ENCODE measurements around the gene TMEM115. TPM values are rescaled to one million over a fixed set of nuclear protein-coding genes. Genes with fewer than 3 reads are reported as not detected.

The TMEM115 gene
- total RNA-seq, 1 experiment from 2014 or later: 17.3 TPM

- Histone ChIP-seq H3K27ac (ENCODE audit: low read depth, low read length, poor library complexity, severe bottlenecking) (no peak overlapping the region), H3K9me3 (ENCODE audit: low read depth, low read length, poor library complexity, severe bottlenecking) (no peaks in the 10 kb centered on the region), H3K4me3 (ENCODE audit: low read depth, low read length, poor library complexity, severe bottlenecking) (no peak overlapping the region), H3K4me1 (ENCODE audit: insufficient read depth, low read length, poor library complexity, severe bottlenecking) (peaks cover 11% of the 10 kb centered on the region), H3K27me3 (replicated peaks; ENCODE audit: insufficient read depth, low read depth, low read length, poor library complexity) (no peaks in the 10 kb centered on the region), H3K36me3 (ENCODE audit: insufficient read depth, low read length, poor library complexity, severe bottlenecking) (no peaks in the 10 kb centered on the region)
- ChIA-PET POLR2A (ENCODE audit: low non-redundant PET) (no interaction called here), CTCF (interaction anchor here (0.6 to 0.7 kb wide), 2 partner anchors 195 to 979 kb away, joined by 3 to 5 read pairs; no protein-coding TSS in a partner anchor)
- intact Hi-C loops (cut with micrococcal nuclease; ENCODE audit: unreplicated experiment): loop anchor here (2.0 kb wide), 1 partner anchor 204 kb away; no protein-coding TSS in a partner anchor
- no TSS peak for BruUV-seq (replicated peaks)
- peak; percentile 68 for DNase-seq (ENCODE audit: low spot score)
- TF ChIP-seq EZH2 (IDR thresholded peaks at IDR 0.05; ENCODE audit: borderline replicate concordance, low read depth, low read length, poor library complexity, severe bottlenecking): no peak
- TF ChIP-seq CTCF (conservative IDR thresholded peaks at IDR 0.05; ENCODE audit: low read depth, low read length): peak; percentile 60
These were observed 12.0 kb downstream of the TMEM115 start for GRCh38 chr3:50347187-50347813.

GRCh38 chr3:50345586-50346234, 13.6 kb downstream of the TMEM115 start, which contains the start of gene ZMYND10:
ZMYND10 (minus strand) TSS chr3:50345732; CDS start chr3:50345579, 153 bp downstream.
- Histone ChIP-seq H3K27ac (ENCODE audit: low read depth, low read length, poor library complexity, severe bottlenecking) (no peak within 1 kb of the TSS), H3K36me3 (ENCODE audit: insufficient read depth, low read length, poor library complexity, severe bottlenecking) (no peaks in the 10 kb centered on the region), H3K4me3 (ENCODE audit: low read depth, low read length, poor library complexity, severe bottlenecking) (peak within 1 kb of the TSS; percentile 40), H3K27me3 (replicated peaks; ENCODE audit: insufficient read depth, low read depth, low read length, poor library complexity) (no peaks in the 10 kb centered on the region), H3K9me3 (ENCODE audit: low read depth, low read length, poor library complexity, severe bottlenecking) (no peaks in the 10 kb centered on the region), H3K4me1 (ENCODE audit: insufficient read depth, low read length, poor library complexity, severe bottlenecking) (peaks cover 6% of the 10 kb centered on the region)
- POLR2A ChIA-PET (ENCODE audit: low non-redundant PET): interaction anchor here (0.6 kb wide), 1 partner anchor 240 kb away, joined by 11 read pairs; no protein-coding TSS in a partner anchor
- intact Hi-C loops (cut with micrococcal nuclease; ENCODE audit: unreplicated experiment): loop anchor here (2.0 kb wide), 1 partner anchor 205 kb away; no protein-coding TSS in a partner anchor
- CTCF ChIA-PET: interaction anchor here (0.6 to 0.7 kb wide), 2 partner anchors 108 to 1324 kb away, joined by 5 to 6 read pairs; no protein-coding TSS in a partner anchor
- DNase-seq (ENCODE audit: low spot score): peak; percentile 69
- BruUV-seq (replicated peaks): no TSS peak
- TF ChIP-seq EZH2 (IDR thresholded peaks at IDR 0.05; ENCODE audit: borderline replicate concordance, low read depth, low read length, poor library complexity, severe bottlenecking) (no peak), CTCF (conservative IDR thresholded peaks at IDR 0.05; ENCODE audit: low read depth, low read length) (no peak)

- TF ChIP-seq CTCF (conservative IDR thresholded peaks at IDR 0.05; ENCODE audit: low read depth, low read length): no peak
- TF ChIP-seq EZH2 (IDR thresholded peaks at IDR 0.05; ENCODE audit: borderline replicate concordance, low read depth, low read length, poor library complexity, severe bottlenecking): no peak
- Histone ChIP-seq H3K4me1 (ENCODE audit: insufficient read depth, low read length, poor library complexity, severe bottlenecking) (peaks cover 6% of the 10 kb centered on the region), H3K4me3 (ENCODE audit: low read depth, low read length, poor library complexity, severe bottlenecking) (peak overlapping the region; percentile 40), H3K27ac (ENCODE audit: low read depth, low read length, poor library complexity, severe bottlenecking) (no peak overlapping the region), H3K27me3 (replicated peaks; ENCODE audit: insufficient read depth, low read depth, low read length, poor library complexity) (no peaks in the 10 kb centered on the region), H3K36me3 (ENCODE audit: insufficient read depth, low read length, poor library complexity, severe bottlenecking) (no peaks in the 10 kb centered on the region), H3K9me3 (ENCODE audit: low read depth, low read length, poor library complexity, severe bottlenecking) (no peaks in the 10 kb centered on the region)
- intact Hi-C loops (cut with micrococcal nuclease; ENCODE audit: unreplicated experiment): no loop called here
- BruUV-seq (replicated peaks): no TSS peak
- CTCF ChIA-PET: no interaction called here
- POLR2A ChIA-PET (ENCODE audit: low non-redundant PET): interaction anchor here (0.6 kb wide), 1 partner anchor 241 kb away, joined by 11 read pairs; no protein-coding TSS in a partner anchor
- DNase-seq (ENCODE audit: low spot score): no peak
These were observed 14.3 kb downstream of the TMEM115 start for GRCh38 chr3:50345008-50345407.
